Gastrocnemius medialis (tissue), 4 donors: ENCODE results near the gene MACROD1.

ENCODE experiments used
- POLR2A ChIP-seq, 2 donors: fragments of 450-650 bp; IDR thresholded peaks; one replicate each; pipeline ENCODE4 v1.6.1; 2017; ENCODE audit warnings: antibody characterized with exemption in 2 of 2, mild to moderate bottlenecking in 2 of 2, moderate library complexity in 2 of 2
- TF ChIP-seq, protein P1 (sequence below), 5 experiments: fragments of 450-650 bp in 3 of 5; fragments of 200-600 bp in 2 of 5; sonication (generic) in 2 of 5; IDR thresholded peaks in 4 of 5; conservative IDR thresholded peaks in 1 of 5; 1 replicate in 4 of 5; 2 replicates in 1 of 5; pipeline ENCODE4 v1.5.1; 2016 to 2019; ENCODE audit warnings: antibody characterized with exemption in 5 of 5, mild to moderate bottlenecking in 3 of 5, moderate library complexity in 3 of 5

DNA sequence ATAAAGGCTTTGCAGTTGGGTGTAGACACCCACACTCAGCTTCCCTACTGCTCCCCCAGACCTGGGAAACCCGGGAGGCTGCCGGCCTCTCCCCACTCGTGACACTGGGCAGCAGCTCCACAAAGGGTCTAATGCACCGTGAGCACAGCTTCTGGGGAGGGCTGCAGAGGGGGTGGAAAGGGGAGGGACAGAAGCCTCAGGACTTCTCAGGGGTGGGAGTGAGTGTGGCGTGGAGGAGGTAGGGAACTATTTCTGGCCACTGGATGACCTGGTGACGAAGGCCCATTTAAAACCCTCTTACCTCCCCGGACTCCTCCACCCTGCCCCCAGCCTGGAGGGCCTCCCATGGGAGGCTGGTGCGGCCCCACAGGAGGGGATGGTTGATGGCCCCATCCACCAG is 56.6 kb downstream of the MACROD1 start:
- TF ChIP-seq POLR2A (IDR thresholded peaks at IDR 0.05) = no peak
- TF ChIP-seq, protein P1, sequence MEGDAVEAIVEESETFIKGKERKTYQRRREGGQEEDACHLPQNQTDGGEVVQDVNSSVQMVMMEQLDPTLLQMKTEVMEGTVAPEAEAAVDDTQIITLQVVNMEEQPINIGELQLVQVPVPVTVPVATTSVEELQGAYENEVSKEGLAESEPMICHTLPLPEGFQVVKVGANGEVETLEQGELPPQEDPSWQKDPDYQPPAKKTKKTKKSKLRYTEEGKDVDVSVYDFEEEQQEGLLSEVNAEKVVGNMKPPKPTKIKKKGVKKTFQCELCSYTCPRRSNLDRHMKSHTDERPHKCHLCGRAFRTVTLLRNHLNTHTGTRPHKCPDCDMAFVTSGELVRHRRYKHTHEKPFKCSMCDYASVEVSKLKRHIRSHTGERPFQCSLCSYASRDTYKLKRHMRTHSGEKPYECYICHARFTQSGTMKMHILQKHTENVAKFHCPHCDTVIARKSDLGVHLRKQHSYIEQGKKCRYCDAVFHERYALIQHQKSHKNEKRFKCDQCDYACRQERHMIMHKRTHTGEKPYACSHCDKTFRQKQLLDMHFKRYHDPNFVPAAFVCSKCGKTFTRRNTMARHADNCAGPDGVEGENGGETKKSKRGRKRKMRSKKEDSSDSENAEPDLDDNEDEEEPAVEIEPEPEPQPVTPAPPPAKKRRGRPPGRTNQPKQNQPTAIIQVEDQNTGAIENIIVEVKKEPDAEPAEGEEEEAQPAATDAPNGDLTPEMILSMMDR (IDR thresholded peaks at IDR 0.05 in 4 of 5, conservative IDR thresholded peaks at IDR 0.05 in 1 of 5) = no peak
